Natural killer cell (primary cell): ENCODE data around the gene MYF6. TPM values are rescaled to one million over a fixed set of nuclear protein-coding genes. Genes with fewer than 3 reads are reported as not detected.

Source experiments
- ATAC-seq, 3 donors: fragments of 150-1000 bp in 2 of 3; fragments of 200-7000 bp in 1 of 3; cut with Tn5 transposase; 1 replicate in 1 of 3; 2 replicates in 2 of 3; pipeline ENCODE4 v1.10.0; 2021; ENCODE audit warnings: mild to moderate bottlenecking in 2 of 3, moderate library complexity in 2 of 3
- DNase-seq, 2 donors: peaks; one replicate each; pipeline versions ENCODE4 v3.0.0 to v3.0.0-alpha.2; 2013 to 2021; ENCODE audit warnings: mixed read lengths in 1 of 2
- H3K27ac ChIP-seq: one replicate; pipeline ENCODE4 v1.5.1; 2013; ENCODE audit warnings: mild to moderate bottlenecking, low read length
- H3K27me3 ChIP-seq: one replicate; pipeline ENCODE4 v1.6.1; 2013; ENCODE audit warnings: low read length; ENCODE audit not compliant: control insufficient read depth, insufficient read depth
- H3K36me3 ChIP-seq: one replicate; pipeline ENCODE4 v1.6.1; 2013; ENCODE audit warnings: low read length; ENCODE audit not compliant: control insufficient read depth, insufficient read depth
- H3K4me1 ChIP-seq: one replicate; pipeline ENCODE4 v1.6.1; 2013; ENCODE audit warnings: low read length; ENCODE audit not compliant: control insufficient read depth, insufficient read depth
- H3K4me3 ChIP-seq: one replicate; pipeline ENCODE4 v1.5.1; 2013; ENCODE audit warnings: low read length
- H3K9me3 ChIP-seq: one replicate; pipeline ENCODE4 v1.6.1; 2013; ENCODE audit warnings: low read length; ENCODE audit not compliant: control insufficient read depth, insufficient read depth
- H3K27ac Mint-ChIP-seq, 2 donors: one replicate each; pipeline ENCODE4 v1.8.0; 2022; ENCODE audit warnings: mild to moderate bottlenecking in 2 of 2, mixed read lengths in 2 of 2, moderate library complexity in 1 of 2
- H3K27me3 Mint-ChIP-seq, 2 donors: one replicate each; pipeline ENCODE4 v1.8.0; 2022; ENCODE audit warnings: low read depth in 2 of 2, mixed read lengths in 2 of 2
- H3K36me3 Mint-ChIP-seq: one replicate; pipeline ENCODE4 v1.8.0; 2022; ENCODE audit warnings: mixed read lengths
- H3K4me1 Mint-ChIP-seq, 2 donors: one replicate each; pipeline ENCODE4 v1.8.0; 2022; ENCODE audit warnings: mixed read lengths in 2 of 2
- H3K4me3 Mint-ChIP-seq: one replicate; pipeline ENCODE4 v1.8.0; 2022; ENCODE audit warnings: mild to moderate bottlenecking, moderate library complexity, mixed read lengths
- H3K9me3 Mint-ChIP-seq, 2 donors: one replicate each; pipeline ENCODE4 v1.8.0; 2022; ENCODE audit warnings: mixed read lengths in 2 of 2
- WGBS: methylation state at CpG from one replicate; pipeline ENCODE4 v1.1.7; 2013; ENCODE audit warnings: missing lambda C conversion rate; ENCODE audit not compliant: insufficient coverage; 5-methylcytosine and 5-hydroxymethylcytosine counted together
- intact Hi-C: fragments of 100-400 bp; cut with micrococcal nuclease; formaldehyde crosslinking; loops from one replicate; pipeline ENCODE4 v1.14.2; 2022
- total RNA-seq, 4 donors: library from RNA; stranded (reverse); fragments of 120-200 nt in 1 of 4; gene quantifications; one replicate each; pipeline versions ENCODE4 v1.2.3 to v1.2.4, GENCODE V29; 2013 to 2022
- TF ChIP-seq, protein P1 (sequence below): fragments of 200-600 bp; IDR thresholded peaks from one replicate; pipeline ENCODE4 v1.8.0; 2022; ENCODE audit warnings: antibody characterized with exemption

The MYF6 gene
- total RNA-seq, 3 donors from 2014 or later (not counting 1 experiment from before 2014, with no cell fraction given): not detected

DNA sequence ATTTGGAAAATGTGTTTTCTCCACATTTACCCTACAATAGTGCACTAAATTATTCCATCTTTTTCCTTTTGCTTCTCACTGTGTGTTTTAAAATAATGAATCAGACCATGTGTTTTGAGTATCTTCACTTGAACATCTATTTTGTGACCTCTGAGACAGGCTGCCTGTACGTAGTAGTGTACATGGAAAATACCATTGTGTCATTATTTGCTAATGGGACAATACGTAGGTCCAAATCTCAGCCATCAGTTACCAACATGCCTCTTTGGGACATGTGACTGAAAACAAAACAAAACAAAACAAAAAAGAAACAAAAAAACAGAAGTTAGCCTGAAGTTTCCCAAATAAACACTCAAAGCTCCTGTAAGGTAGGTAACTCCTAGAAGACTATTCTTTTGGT lies 7.1 kb upstream of the MYF6 start:
- Histone ChIP-seq H3K36me3 (no peaks in the 10 kb centered on the region), H3K27ac (no peak overlapping the region), H3K4me3 (no peak overlapping the region), H3K4me1 (no peaks in the 10 kb centered on the region), H3K27me3 (no peaks in the 10 kb centered on the region), H3K9me3 (no peaks in the 10 kb centered on the region)
- no peak overlapping the region for H3K27ac Mint-ChIP-seq
- no peak overlapping the region for H3K4me3 Mint-ChIP-seq
- peaks cover 4 to 14% of the 10 kb centered on the region in 2 donors for H3K9me3 Mint-ChIP-seq
- H3K36me3 Mint-ChIP-seq: no peaks in the 10 kb centered on the region
- intact Hi-C loops: no loop called here
- TF ChIP-seq, protein P1, sequence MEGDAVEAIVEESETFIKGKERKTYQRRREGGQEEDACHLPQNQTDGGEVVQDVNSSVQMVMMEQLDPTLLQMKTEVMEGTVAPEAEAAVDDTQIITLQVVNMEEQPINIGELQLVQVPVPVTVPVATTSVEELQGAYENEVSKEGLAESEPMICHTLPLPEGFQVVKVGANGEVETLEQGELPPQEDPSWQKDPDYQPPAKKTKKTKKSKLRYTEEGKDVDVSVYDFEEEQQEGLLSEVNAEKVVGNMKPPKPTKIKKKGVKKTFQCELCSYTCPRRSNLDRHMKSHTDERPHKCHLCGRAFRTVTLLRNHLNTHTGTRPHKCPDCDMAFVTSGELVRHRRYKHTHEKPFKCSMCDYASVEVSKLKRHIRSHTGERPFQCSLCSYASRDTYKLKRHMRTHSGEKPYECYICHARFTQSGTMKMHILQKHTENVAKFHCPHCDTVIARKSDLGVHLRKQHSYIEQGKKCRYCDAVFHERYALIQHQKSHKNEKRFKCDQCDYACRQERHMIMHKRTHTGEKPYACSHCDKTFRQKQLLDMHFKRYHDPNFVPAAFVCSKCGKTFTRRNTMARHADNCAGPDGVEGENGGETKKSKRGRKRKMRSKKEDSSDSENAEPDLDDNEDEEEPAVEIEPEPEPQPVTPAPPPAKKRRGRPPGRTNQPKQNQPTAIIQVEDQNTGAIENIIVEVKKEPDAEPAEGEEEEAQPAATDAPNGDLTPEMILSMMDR: no peak
- no peaks in the 10 kb centered on the region for H3K27me3 Mint-ChIP-seq
- ATAC-seq (no peak), DNase-seq (no peak)
- no peaks in the 10 kb centered on the region for H3K4me1 Mint-ChIP-seq
- WGBS: 83% methylated on average over 2 of the region's 2 CpGs

DNA sequence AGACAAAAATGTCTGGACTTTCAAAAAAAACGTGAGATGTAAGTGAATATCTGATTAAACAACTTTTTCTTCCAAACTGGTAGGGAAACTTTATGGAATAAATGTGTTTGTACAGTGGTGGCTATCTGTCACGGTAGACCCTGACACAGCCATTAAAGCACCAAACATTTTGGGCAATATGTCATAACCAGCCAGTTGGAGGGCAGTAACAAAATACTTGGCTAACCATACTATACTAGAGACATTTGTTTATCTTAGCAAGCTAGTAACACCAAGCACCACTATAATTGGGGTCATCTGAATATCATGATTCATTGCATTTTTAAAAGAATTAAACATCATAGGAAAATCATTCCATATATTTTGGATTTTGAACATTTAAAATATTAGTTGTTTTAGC lies 6.0 kb upstream of the MYF6 start:
- intact Hi-C loops: no loop called here
- TF ChIP-seq, protein P1: no peak
- no peaks in the 10 kb centered on the region for H3K36me3 Mint-ChIP-seq

DNA sequence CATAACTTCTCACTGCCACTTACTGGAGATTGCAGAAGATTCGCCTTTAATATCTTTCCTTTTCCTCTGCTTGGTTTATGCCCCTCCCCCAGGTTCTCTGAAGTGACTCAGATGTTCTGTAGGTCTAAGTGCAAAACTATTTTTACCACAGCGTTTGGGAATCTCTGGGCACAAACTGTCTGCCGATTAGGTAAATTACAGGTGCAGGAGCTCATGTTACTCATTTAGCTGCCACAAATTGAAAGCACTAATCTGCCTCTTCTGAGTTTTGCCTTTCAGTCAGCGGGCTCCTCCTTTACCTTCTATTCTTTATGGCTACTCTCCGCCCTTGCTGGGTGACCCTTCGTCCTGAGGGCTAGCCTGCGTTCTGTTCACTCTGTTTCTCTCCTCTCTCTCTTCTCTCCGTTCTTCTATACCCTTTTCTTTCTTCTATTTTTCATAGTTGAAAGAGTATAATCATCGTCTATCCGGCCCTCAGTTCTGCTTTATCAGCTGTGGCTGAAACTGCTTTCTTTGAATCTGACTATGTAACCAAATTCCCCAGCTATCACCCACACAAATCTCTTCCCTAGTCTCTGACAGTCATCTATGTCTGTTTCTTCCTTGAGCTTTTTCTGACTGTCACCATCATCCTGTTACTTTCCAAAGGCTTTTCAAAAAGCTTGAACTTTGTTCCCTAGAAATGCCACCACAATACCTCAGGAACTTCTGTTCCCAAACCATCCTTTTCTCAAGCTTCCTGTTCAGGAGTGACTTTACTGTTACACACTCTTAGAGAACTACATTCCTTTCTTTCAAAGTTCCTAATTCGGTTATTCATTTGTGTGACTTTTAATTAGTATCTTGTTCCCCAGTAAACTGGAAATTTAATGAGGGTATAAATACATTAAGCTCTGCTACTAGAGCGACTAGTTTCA lies 4.3 kb upstream of the MYF6 start:
- 65% methylated on average over 10 of the region's 12 CpGs for WGBS
- intact Hi-C loops: no loop called here
- Mint-ChIP-seq H3K9me3 (peaks cover 4 to 9% of the 10 kb centered on the region in 2 donors), H3K4me1 (no peaks in the 10 kb centered on the region), H3K4me3 (no peak overlapping the region), H3K36me3 (peaks cover 9% of the 10 kb centered on the region), H3K27ac (no peak overlapping the region), H3K27me3 (peaks cover 9 to 12% of the 10 kb centered on the region in 2 donors)
- ATAC-seq (no peak), DNase-seq (no peak)
- Histone ChIP-seq H3K36me3 (no peaks in the 10 kb centered on the region), H3K27ac (no peak overlapping the region), H3K9me3 (no peaks in the 10 kb centered on the region), H3K4me3 (no peak overlapping the region), H3K4me1 (no peaks in the 10 kb centered on the region), H3K27me3 (no peaks in the 10 kb centered on the region)
- TF ChIP-seq, protein P1: no peak

More for the DNA sequence above, 6.0 kb upstream of the MYF6 start:
- Mint-ChIP-seq H3K27me3 (no peaks in the 10 kb centered on the region), H3K27ac (no peak overlapping the region), H3K4me1 (no peaks in the 10 kb centered on the region), H3K9me3 (peaks cover 4 to 14% of the 10 kb centered on the region in 2 donors), H3K4me3 (no peak overlapping the region)
- no peak for ATAC-seq
- H3K27ac ChIP-seq: no peak overlapping the region
- 100% methylated on average over 1 of the region's 2 CpGs for WGBS
- DNase-seq: no peak
- H3K36me3 ChIP-seq: no peaks in the 10 kb centered on the region
- no peak overlapping the region for H3K4me3 ChIP-seq
- H3K9me3 ChIP-seq: no peaks in the 10 kb centered on the region
- H3K27me3 ChIP-seq: no peaks in the 10 kb centered on the region
- H3K4me1 ChIP-seq: no peaks in the 10 kb centered on the region
